Epithelial cell of proximal tubule (primary cell): ENCODE results near the gene RENBP. TPM values are rescaled to one million over a fixed set of nuclear protein-coding genes. Genes with fewer than 3 reads are reported as not detected.

ENCODE experiments used
- DNase-seq: peaks from one replicate; pipeline ENCODE4 v3.0.0-alpha.2; 2011; ENCODE audit warnings: low read depth
- H3K4me3 ChIP-seq: 2 replicates; pipeline ENCODE4 v1.5.1; 2011; ENCODE audit warnings: low read depth, mild to moderate bottlenecking, low read length
- total RNA-seq: library from RNA; depleted of rRNA; stranded (reverse); fragments of >200 nt; gene quantifications from 2 replicates; pipeline ENCODE4 v1.2.3, GENCODE V29; 2015
- TF ChIP-seq, protein P1 (sequence below): conservative IDR thresholded peaks from 2 replicates; pipeline ENCODE4 v1.5.1; 2012; ENCODE audit warnings: low read depth, mild to moderate bottlenecking, low read length

RENBP gene
- total RNA-seq, 1 donor from 2014 or later: 0.92 TPM

DNA sequence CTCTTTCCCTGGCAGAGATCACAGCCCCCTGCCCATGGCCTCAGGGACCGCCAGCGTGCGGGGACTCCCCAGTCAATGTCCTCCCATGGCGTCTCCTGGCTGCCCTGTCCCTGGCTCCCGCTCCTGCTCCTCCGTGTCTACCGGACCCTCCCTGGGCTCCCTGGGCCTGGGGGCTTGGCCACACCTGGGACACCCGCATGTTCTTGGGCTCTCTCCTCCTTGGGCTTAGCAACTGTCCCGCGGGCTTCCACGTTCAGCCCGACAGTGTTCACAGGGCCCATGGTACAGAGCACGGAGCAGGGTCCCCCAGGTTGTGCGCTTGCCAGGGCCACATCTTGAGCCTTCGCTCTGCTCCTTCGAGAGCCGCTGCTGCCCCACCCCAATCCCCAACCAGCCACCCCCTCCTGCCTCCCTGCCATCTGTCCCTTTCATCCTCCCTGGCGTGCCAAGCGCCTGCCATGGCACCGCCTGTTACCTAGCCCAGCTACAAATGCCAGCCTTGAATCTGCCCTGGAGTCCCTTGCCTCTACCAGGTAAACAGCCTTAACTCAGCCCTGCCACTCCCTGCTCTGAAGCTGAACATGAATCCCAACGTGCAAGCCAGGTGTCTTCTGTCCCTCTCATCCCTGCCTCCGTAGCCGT, 36.1 kb downstream of the RENBP start:
- TF ChIP-seq, protein P1, sequence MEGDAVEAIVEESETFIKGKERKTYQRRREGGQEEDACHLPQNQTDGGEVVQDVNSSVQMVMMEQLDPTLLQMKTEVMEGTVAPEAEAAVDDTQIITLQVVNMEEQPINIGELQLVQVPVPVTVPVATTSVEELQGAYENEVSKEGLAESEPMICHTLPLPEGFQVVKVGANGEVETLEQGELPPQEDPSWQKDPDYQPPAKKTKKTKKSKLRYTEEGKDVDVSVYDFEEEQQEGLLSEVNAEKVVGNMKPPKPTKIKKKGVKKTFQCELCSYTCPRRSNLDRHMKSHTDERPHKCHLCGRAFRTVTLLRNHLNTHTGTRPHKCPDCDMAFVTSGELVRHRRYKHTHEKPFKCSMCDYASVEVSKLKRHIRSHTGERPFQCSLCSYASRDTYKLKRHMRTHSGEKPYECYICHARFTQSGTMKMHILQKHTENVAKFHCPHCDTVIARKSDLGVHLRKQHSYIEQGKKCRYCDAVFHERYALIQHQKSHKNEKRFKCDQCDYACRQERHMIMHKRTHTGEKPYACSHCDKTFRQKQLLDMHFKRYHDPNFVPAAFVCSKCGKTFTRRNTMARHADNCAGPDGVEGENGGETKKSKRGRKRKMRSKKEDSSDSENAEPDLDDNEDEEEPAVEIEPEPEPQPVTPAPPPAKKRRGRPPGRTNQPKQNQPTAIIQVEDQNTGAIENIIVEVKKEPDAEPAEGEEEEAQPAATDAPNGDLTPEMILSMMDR: no peak

DNA sequence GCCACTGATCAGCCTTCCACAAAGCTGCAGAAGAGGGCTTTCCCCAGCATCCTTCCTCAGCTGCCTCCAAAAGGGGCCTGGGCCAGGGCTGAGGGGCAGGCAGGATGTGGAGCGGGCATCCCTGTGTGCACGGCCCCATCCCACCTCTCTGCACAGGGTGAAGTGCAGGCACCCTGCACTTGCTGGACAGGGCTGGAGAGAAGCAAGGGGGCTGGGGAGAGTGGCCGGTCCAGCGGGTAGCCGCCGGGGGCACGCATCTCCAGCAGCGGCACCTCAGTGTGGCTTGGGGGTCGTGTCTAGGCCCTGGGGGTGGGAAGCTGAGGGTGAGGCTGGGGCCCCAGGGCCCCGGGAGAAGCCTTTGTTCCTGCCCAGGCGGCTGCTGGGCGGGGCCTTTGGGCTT, 37.0 kb downstream of the RENBP start:
- DNase-seq: no peak
- TF ChIP-seq, protein P1: no peak
- H3K4me3 ChIP-seq: no peak overlapping the region

More for the DNA sequence above, 36.1 kb downstream of the RENBP start:
- no peak for DNase-seq
- no peak overlapping the region for H3K4me3 ChIP-seq

DNA sequence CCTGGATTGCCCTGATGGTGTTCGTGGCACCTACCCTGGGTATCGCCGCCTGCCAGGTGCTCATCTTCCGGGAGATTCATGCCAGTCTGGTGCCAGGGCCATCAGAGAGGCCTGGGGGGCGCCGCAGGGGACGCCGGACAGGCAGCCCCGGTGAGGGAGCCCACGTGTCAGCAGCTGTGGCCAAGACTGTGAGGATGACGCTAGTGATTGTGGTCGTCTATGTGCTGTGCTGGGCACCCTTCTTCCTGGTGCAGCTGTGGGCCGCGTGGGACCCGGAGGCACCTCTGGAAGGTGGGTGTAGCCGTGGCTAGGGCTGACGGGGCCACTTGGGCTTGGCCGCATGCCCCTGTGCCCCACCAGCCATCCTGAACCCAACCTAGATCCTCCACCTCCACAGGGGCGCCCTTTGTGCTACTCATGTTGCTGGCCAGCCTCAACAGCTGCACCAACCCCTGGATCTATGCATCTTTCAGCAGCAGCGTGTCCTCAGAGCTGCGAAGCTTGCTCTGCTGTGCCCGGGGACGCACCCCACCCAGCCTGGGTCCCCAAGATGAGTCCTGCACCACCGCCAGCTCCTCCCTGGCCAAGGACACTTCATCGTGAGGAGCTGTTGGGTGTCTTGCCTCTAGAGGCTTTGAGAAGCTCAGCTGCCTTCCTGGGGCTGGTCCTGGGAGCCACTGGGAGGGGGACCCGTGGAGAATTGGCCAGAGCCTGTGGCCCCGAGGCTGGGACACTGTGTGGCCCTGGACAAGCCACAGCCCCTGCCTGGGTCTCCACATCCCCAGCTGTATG, 38.1 kb downstream of the RENBP start:
- TF ChIP-seq, protein P1: no peak
- no peak for DNase-seq
- H3K4me3 ChIP-seq: no peak overlapping the region

DNA sequence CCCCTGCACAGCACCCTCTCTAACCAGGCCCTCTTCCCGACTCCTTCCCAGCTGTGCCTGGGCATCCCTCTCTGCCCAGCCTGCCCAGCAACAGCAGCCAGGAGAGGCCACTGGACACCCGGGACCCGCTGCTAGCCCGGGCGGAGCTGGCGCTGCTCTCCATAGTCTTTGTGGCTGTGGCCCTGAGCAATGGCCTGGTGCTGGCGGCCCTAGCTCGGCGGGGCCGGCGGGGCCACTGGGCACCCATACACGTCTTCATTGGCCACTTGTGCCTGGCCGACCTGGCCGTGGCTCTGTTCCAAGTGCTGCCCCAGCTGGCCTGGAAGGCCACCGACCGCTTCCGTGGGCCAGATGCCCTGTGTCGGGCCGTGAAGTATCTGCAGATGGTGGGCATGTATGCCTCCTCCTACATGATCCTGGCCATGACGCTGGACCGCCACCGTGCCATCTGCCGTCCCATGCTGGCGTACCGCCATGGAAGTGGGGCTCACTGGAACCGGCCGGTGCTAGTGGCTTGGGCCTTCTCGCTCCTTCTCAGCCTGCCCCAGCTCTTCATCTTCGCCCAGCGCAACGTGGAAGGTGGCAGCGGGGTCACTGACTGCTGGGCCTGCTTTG, 38.9 kb downstream of the RENBP start:
- TF ChIP-seq, protein P1: no peak
- DNase-seq: no peak
- no peak overlapping the region for H3K4me3 ChIP-seq

DNA sequence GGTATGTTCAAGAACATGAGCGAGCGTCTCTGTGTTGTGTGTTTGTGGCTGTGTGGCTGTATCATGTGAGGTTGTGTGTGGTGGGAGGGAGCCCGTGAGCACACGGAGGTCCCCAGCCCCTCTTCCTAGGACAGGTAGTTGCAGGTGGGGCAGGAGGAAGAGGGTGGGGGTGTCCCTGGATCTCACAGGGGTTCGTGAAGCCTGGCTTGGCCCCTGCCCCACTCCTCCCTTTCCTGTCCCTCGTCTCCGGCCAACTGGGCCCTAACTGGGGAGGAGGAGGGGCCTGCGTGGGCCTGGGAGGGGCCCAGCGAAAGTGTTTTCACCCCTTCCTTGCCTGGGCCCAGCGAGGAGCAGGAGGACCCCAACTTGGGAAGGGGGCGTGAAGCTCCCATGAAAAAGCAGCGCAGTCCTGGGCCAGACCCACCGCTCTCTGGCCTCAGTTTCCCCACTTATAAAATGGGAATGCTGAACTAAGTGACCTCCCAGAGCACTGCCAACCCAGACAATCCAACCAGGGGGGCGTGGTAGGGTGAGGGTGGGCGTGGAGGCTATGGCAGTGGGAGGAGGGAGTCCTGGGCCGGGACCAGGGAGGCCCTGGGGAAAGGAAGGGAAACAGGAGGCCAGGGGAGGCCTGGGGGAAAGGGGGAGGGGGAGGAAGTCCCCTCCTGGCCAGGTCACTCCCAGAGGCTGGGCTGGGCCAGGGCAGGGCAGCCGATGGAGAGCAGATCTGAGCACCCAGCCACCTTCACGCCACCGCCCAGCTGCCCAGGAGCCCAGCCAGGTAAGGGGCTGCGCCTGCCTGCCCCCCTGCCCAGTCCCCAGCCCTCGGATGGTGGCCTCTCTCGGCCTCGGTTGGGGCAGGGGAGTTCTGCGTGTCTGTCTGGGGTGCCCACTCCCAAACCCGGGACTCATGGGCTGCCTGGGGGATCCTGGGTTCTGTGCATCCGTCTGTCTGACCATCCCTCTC, 40.2 kb downstream of the RENBP start, which contains the start of gene AVPR2:
Gene AVPR2 (plus strand): TSS at position 683 of the 967 bp plus-strand sequence. CDS start 473 bp downstream, outside the sequence.
- DNase-seq: no peak
- TF ChIP-seq, protein P1: no peak
- H3K4me3 ChIP-seq: no peak within 1 kb of the TSS

DNA sequence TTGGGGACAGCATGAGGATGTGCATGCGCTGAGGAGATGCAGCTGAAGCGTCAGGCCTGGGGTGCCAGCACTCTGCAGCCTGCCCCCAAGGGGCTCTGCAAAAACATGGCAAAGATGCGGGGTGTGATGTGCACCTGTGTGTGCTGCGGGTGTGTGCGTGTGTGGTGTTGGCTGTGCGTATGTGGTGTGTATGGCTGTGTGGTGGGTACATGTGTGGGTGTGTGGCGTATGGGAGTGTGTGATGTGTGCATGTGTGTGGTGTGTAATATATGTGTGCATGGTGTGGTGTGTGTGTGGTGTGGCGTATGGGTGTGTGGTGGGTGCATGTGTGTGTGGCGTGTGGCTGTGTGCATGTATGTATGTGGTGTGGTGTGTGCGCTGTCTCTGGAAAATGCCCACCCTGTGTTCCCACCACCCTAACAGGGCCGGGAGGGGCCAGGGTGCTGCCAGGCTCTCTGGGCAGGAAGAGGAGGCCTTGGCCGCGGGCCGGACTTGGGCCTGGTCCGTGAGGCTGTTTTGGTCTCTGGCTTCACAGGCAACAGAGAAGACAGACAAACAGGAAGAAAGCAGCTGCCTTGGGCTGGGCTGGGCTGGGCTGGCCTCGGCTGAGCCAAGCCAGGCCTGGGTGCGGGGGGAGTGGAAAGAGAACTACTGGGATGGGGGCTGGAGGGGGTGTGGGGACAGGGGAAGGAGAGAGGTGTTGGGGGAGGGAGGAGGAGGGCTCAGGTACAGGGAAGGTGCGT, 41.0 kb downstream of the RENBP start:
- DNase-seq: no peak
- H3K4me3 ChIP-seq: no peak overlapping the region
- TF ChIP-seq, protein P1: no peak
